ENCODE measurements around the gene TESK2.
"Not testable (repeated sequence)": the region's sequence is repeated elsewhere in the genome, so short reads cannot be mapped to it uniquely, and the experiment has no call there.

Gene TESK2

DNA sequence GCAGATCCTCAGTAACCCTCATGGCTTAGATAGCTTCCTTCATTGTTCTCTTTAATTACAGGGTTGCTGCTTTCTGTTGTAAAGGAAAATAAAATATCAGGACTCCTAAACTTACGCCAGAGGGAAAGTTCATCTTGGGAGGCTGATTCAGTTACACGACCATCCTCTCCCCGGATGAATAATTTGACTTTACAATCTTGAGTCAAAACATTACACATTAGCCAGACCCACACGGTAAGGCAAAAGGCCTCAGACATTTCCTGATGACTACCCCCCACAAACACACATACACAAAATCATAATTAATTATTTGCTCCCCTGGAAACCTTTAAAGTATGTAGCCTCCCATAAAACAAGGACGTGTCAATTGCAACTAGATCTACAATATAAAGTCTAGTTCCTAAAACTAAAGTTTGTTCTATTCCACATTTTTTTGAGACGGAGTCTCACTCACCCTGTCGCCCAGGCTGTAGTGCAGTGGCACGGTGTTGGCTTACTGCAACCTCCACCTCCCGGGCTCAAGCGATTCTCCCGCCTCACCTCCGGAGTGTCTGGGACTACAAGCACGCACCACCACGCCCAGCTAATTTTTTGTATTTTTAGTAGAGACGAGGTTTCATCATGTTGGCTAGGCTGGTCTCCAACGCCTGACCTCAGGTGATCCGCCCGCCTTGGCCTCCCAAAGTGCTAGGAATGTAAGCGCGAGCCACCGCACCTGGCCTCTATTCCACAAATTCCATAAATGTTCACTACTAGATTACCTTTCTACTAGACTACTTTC lies 31.6 kb upstream of the TESK2 start:
- no peak for DNase-seq (ENCODE audit: low spot score)

DNA sequence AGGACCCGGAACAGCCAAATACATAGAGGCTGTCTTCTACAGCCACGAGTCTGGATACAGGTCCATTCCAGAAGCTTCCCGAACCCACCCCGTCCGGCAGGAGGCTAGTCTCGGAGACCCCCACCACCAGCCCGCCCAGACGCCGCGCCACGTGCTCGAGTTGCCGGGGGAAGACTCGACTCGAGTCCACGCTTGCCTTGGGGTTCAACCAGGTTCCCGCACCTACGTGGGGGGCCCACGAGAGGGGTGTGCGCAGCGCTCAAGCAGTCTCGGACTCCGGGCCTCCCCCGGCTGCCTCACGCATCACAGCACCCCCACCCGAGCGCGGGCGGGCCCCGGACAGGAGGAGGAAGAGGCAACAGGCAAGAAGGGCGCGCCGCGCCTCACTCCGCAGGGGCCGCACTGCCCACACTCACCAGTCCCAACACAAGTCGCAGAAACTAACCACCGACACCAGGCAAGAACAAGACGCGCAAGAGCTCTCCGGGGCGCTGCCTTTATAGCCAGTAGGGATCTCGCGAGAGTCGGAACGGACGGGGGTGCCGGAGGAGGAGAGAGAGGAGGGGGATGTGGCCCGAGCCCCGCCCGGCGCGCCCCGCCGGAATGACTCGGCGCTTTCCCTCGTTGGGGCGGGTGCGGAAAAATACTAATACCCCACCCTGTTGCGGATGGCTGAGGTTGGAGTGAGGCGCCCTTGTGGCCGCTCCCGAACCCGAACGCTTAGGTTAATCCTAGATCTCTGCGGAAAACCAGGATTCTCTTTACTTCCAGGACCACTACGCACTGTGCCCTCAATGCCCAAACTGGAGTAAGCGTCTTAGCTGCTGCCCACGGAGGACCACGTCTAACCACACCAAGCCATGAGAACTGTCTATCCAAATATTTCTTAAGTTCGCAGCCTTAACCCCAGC lies 30.7 kb upstream of the TESK2 start, which contains the start of gene PRDX1:
PRDX1 (minus strand) TSS at position 472 of the 911 bp plus-strand sequence. CDS start 2,841 bp downstream, outside the sequence.
- Histone ChIP-seq H3K27me3 (ENCODE audit: control insufficient read depth in 3 of 3, insufficient read depth in 3 of 3, low read depth in 1 of 3, low read length in 3 of 3) (no peaks in the 10 kb centered on the region), H3K4ac (ENCODE audit: low read length) (peak within 1 kb of the TSS; percentile 89), H3K4me2 (ENCODE audit: insufficient read depth, low read length, poor library complexity, severe bottlenecking) (peak within 1 kb of the TSS; percentile 80), H3K27ac (replicated peaks; ENCODE audit: low read length) (peak within 1 kb of the TSS; percentile 68), H3K23ac (ENCODE audit: low read depth, low read length, poor library complexity) (peak within 1 kb of the TSS; percentile 100), H3K79me1 (ENCODE audit: low read depth, low read length) (peaks cover 10% of the 10 kb centered on the region), H2AFZ (ENCODE audit: low read length) (peak within 1 kb of the TSS; percentile 82), H2BK120ac (ENCODE audit: low read depth, low read length) (peak within 1 kb of the TSS; percentile 61), H4K91ac (ENCODE audit: low read depth, low read length, poor library complexity) (no peak within 1 kb of the TSS), H3K4me1 (ENCODE audit: control insufficient read depth in 2 of 2, insufficient read depth in 1 of 2, low read depth in 1 of 2, low read length in 2 of 2) (peaks cover 4 to 13% of the 10 kb centered on the region in 2 donors), H3K4me3 (ENCODE audit: low read length in 2 of 2) (peak within 1 kb of the TSS; percentile 71 to 94), H3K9me3 (replicated peaks in 1 of 2; ENCODE audit: control insufficient read depth in 2 of 2, insufficient read depth in 1 of 2, low read depth in 1 of 2, low read length in 2 of 2) (no peaks in the 10 kb centered on the region), H3K14ac (ENCODE audit: low read length) (peak within 1 kb of the TSS; percentile 84), H2BK12ac (ENCODE audit: low read length) (no peak within 1 kb of the TSS), H4K8ac (ENCODE audit: low read depth, low read length) (peak within 1 kb of the TSS; percentile 5), H2BK5ac (ENCODE audit: low read length) (peak within 1 kb of the TSS; percentile 93), H3K36me3 (replicated peaks in 1 of 2; ENCODE audit: control insufficient read depth in 2 of 2, insufficient read depth in 2 of 2, low read length in 2 of 2) (peaks cover 6 to 17% of the 10 kb centered on the region in 2 donors), H2BK15ac (ENCODE audit: low read length) (peak within 1 kb of the TSS; percentile 85), H2AK5ac (ENCODE audit: low read depth, low read length) (peak within 1 kb of the TSS; percentile 94), H3K9ac (ENCODE audit: low read depth, low read length, poor library complexity) (peak within 1 kb of the TSS; percentile 96), H3K18ac (ENCODE audit: low read length) (peak within 1 kb of the TSS; percentile 99)
- peak; percentile 96 for DNase-seq (ENCODE audit: low spot score)
- no CpG with 5 or more reads among the region's 72 CpGs for WGBS, 2 donors (ENCODE audit: extremely low coverage in 2 of 2, insufficient read length in 2 of 2, insufficient replicate concordance in 1 of 2)

More for the DNA sequence above, 31.6 kb upstream of the TESK2 start:
- no peak overlapping the region for H3K14ac ChIP-seq (ENCODE audit: low read length)
- no peak overlapping the region for H4K8ac ChIP-seq (ENCODE audit: low read depth, low read length)
- no peak overlapping the region for H2BK5ac ChIP-seq (ENCODE audit: low read length)
- peaks cover 0 to 10% of the 10 kb centered on the region in 2 donors for H3K36me3 ChIP-seq (replicated peaks in 1 of 2; ENCODE audit: control insufficient read depth in 2 of 2, insufficient read depth in 2 of 2, low read length in 2 of 2)
- H3K23ac ChIP-seq (ENCODE audit: low read depth, low read length, poor library complexity): no peak overlapping the region
- no peak overlapping the region for H2BK15ac ChIP-seq (ENCODE audit: low read length)
- H3K79me1 ChIP-seq (ENCODE audit: low read depth, low read length): peaks cover 6% of the 10 kb centered on the region
- peak overlapping the region; percentile 57 for H3K27ac ChIP-seq (replicated peaks; ENCODE audit: low read length)
- no peak overlapping the region for H4K91ac ChIP-seq (ENCODE audit: low read depth, low read length, poor library complexity)
- peak overlapping the region; percentile 54 for H3K9ac ChIP-seq (ENCODE audit: low read depth, low read length, poor library complexity)
- H3K4me2 ChIP-seq (ENCODE audit: insufficient read depth, low read length, poor library complexity, severe bottlenecking): peak overlapping the region; percentile 80
- no peak overlapping the region for H2BK120ac ChIP-seq (ENCODE audit: low read depth, low read length)
- H3K9me3 ChIP-seq (replicated peaks in 1 of 2; ENCODE audit: control insufficient read depth in 2 of 2, insufficient read depth in 1 of 2, low read depth in 1 of 2, low read length in 2 of 2): no peaks in the 10 kb centered on the region
- no CpG with 5 or more reads among the region's 21 CpGs for WGBS, 2 donors (ENCODE audit: extremely low coverage in 2 of 2, insufficient read length in 2 of 2, insufficient replicate concordance in 1 of 2)
- H3K4ac ChIP-seq (ENCODE audit: low read length): no peak overlapping the region
- H2AFZ ChIP-seq (ENCODE audit: low read length): peak overlapping the region; percentile 82
- peak overlapping the region in 1 of 2 donors; percentile 71 for H3K4me3 ChIP-seq (ENCODE audit: low read length in 2 of 2)
- H2BK12ac ChIP-seq (ENCODE audit: low read length): no peak overlapping the region
- H2AK5ac ChIP-seq (ENCODE audit: low read depth, low read length): no peak overlapping the region
- peak overlapping the region; percentile 9 for H3K18ac ChIP-seq (ENCODE audit: low read length)
- H3K27me3 ChIP-seq (ENCODE audit: control insufficient read depth in 3 of 3, insufficient read depth in 3 of 3, low read depth in 1 of 3, low read length in 3 of 3): no peaks in the 10 kb centered on the region
- H3K4me1 ChIP-seq (ENCODE audit: control insufficient read depth in 2 of 2, insufficient read depth in 1 of 2, low read depth in 1 of 2, low read length in 2 of 2): peaks cover 4 to 13% of the 10 kb centered on the region in 2 donors

DNA sequence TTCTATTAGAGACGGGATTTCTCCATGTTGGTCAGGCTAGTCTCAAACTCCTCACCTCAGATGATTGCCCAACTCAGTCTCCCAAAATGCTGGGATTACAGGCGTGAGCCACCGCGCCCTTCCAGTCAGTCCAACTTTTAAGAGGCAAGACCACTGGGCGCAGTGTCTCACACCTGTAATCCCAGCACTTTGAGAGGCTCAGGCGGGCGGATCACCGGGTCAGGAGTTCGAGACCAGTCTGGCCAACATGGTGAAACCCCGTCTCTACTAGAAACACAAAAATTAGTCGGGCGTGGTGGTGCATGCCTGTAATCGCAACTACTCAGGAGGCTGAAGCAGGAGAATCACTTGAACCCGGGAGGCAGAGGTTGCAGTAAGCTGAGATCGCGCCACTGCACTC lies 28.8 kb upstream of the TESK2 start:
- not testable (repeated sequence) for H3K14ac ChIP-seq (ENCODE audit: low read length); H3K18ac ChIP-seq (ENCODE audit: low read length); H3K4me1 ChIP-seq (ENCODE audit: control insufficient read depth in 2 of 2, insufficient read depth in 1 of 2, low read depth in 1 of 2, low read length in 2 of 2); H2BK120ac ChIP-seq (ENCODE audit: low read depth, low read length); H3K27ac ChIP-seq (replicated peaks; ENCODE audit: low read length); H3K4me2 ChIP-seq (ENCODE audit: insufficient read depth, low read length, poor library complexity, severe bottlenecking); H3K4ac ChIP-seq (ENCODE audit: low read length); H3K27me3 ChIP-seq (ENCODE audit: control insufficient read depth in 3 of 3, insufficient read depth in 3 of 3, low read depth in 1 of 3, low read length in 3 of 3); H2BK12ac ChIP-seq (ENCODE audit: low read length); H3K9me3 ChIP-seq (replicated peaks in 1 of 2; ENCODE audit: control insufficient read depth in 2 of 2, insufficient read depth in 1 of 2, low read depth in 1 of 2, low read length in 2 of 2); H3K23ac ChIP-seq (ENCODE audit: low read depth, low read length, poor library complexity); H2BK15ac ChIP-seq (ENCODE audit: low read length); DNase-seq (ENCODE audit: low spot score); H2AK5ac ChIP-seq (ENCODE audit: low read depth, low read length); H3K4me3 ChIP-seq (ENCODE audit: low read length in 2 of 2); H2BK5ac ChIP-seq (ENCODE audit: low read length); H4K8ac ChIP-seq (ENCODE audit: low read depth, low read length); H2AFZ ChIP-seq (ENCODE audit: low read length); H3K9ac ChIP-seq (ENCODE audit: low read depth, low read length, poor library complexity); H4K91ac ChIP-seq (ENCODE audit: low read depth, low read length, poor library complexity)
- Histone ChIP-seq H3K36me3 (replicated peaks in 1 of 2; ENCODE audit: control insufficient read depth in 2 of 2, insufficient read depth in 2 of 2, low read length in 2 of 2) (peaks cover 16 to 36% of the 10 kb centered on the region in 2 donors), H3K79me1 (ENCODE audit: low read depth, low read length) (peaks cover 13% of the 10 kb centered on the region)
- no CpG with 5 or more reads among the region's 16 CpGs for whole genome bisulfite sequencing, 2 donors (ENCODE audit: extremely low coverage in 2 of 2, insufficient read length in 2 of 2, insufficient replicate concordance in 1 of 2)

Measured in neuronal stem cell (in vitro differentiated cells).